HepG2 (cell line): ENCODE results near the gene RIIAD1. TPM values are rescaled to one million over a fixed set of nuclear protein-coding genes. Genes with fewer than 3 reads are reported as not detected.

Experiments
- ATAC-seq: fragments of 200-7000 bp; cut with Tn5 transposase; 3 replicates; pipeline ENCODE4 v1.9.1; 2020; ENCODE audit warnings: mild to moderate bottlenecking, moderate library complexity
- BruUV-seq: library from RNA; stranded (reverse); fragments of 400-500 nt; replicated peaks from 2 replicates; lab custom pipeline; 2021; lab: Mats Ljungman, UMichigan
- CTCF ChIA-PET: fragments of 300-600 bp; formaldehyde crosslinking; extraction: SDS; loops from one replicate; lab custom pipeline; 2021; ENCODE audit warnings: low total read pairs, inconsistent platforms, low intra/inter-chr PET ratio; lab: Yijun Ruan, JAX
- POLR2A ChIA-PET: fragments of 350-600 bp; sonication (Branson Sonifier 250); formaldehyde crosslinking; loops from one replicate; lab custom pipeline; 2020; ENCODE audit warnings: antibody characterized with exemption, inconsistent platforms; lab: Yijun Ruan, JAX
- DNase-seq: peaks from one replicate; pipeline ENCODE4 v3.0.0-alpha.2; 2015; ENCODE audit warnings: low spot score
- FAIRE-seq: peaks from 3 replicates; lab custom pipeline; 2011; peaks lifted over from hg19 to GRCh38; lab: Jason Lieb, UNC
- H2AFZ ChIP-seq: one replicate; pipeline ENCODE4 v1.6.1; 2011; ENCODE audit warnings: low read length, inconsistent platforms
- H3K27ac ChIP-seq: fragments of 300-600 bp; 3 replicates; pipeline ENCODE4 v1.8.0; 2011; ENCODE audit warnings: mixed run types, mild to moderate bottlenecking, mixed read lengths, low read length, inconsistent platforms; ENCODE audit not compliant: insufficient read depth; ENCODE audit errors: extremely low read length
- H3K27me3 ChIP-seq, 2 experiments: fragments of 200-600 bp in 1 of 2; 2 replicates in 1 of 2; 3 replicates in 1 of 2; pipeline versions ENCODE4 v1.6.0 to v1.8.0; 2011; ENCODE audit warnings: low read length in 2 of 2, mild to moderate bottlenecking in 2 of 2, moderate library complexity in 2 of 2, inconsistent platforms in 1 of 2; ENCODE audit not compliant: insufficient read depth in 2 of 2, control insufficient read depth in 1 of 2
- H3K36me3 ChIP-seq, 2 experiments: fragments of 200-600 bp in 1 of 2; replicated peaks in 1 of 2; 2 replicates in 1 of 2; 3 replicates in 1 of 2; pipeline versions ENCODE4 v1.5.1 to v1.8.0; 2011; ENCODE audit warnings: low read length in 2 of 2, inconsistent platforms in 1 of 2; ENCODE audit not compliant: insufficient read depth in 2 of 2, control insufficient read depth in 1 of 2
- H3K4me1 ChIP-seq: 2 replicates; pipeline ENCODE4 v1.5.1; 2012; ENCODE audit warnings: low read length, inconsistent platforms; ENCODE audit not compliant: insufficient read depth
- H3K4me2 ChIP-seq: 2 replicates; pipeline ENCODE4 v1.6.0; 2011; ENCODE audit warnings: low read depth, low read length, inconsistent platforms
- H3K4me3 ChIP-seq, 3 experiments: fragments of 200-600 bp in 1 of 3; sonication (generic), shearing (Covaris generic) in 1 of 3; replicated peaks in 1 of 3; 2 replicates each; pipeline ENCODE4 v1.5.1; 2011 to 2016; ENCODE audit warnings: low read length in 3 of 3, inconsistent platforms in 2 of 3, low read depth in 2 of 3, mild to moderate bottlenecking in 2 of 3, control low read depth in 1 of 3, mixed read lengths in 1 of 3; ENCODE audit not compliant: insufficient read depth in 1 of 3
- H3K79me2 ChIP-seq: one replicate; pipeline ENCODE4 v1.6.1; 2011; ENCODE audit warnings: low read length, inconsistent platforms; ENCODE audit not compliant: insufficient read depth
- H3K9ac ChIP-seq: 2 replicates; pipeline ENCODE4 v1.6.0; 2011; ENCODE audit warnings: mild to moderate bottlenecking, low read depth, low read length, inconsistent platforms; ENCODE audit not compliant: insufficient read depth
- H3K9me3 ChIP-seq: 2 replicates; pipeline ENCODE4 v1.5.1; 2012; ENCODE audit warnings: mild to moderate bottlenecking, low read length
- H4K20me1 ChIP-seq: 2 replicates; pipeline ENCODE4 v1.6.0; 2011; ENCODE audit warnings: inconsistent platforms, mild to moderate bottlenecking, low read length, moderate library complexity; ENCODE audit not compliant: insufficient read depth
- CREB1 ChIP-seq, 2 experiments: fragments of 450-650 bp in 1 of 2; IDR thresholded peaks; 2 replicates each; pipeline ENCODE4 v1.6.1; 2016 to 2017; ENCODE audit warnings: control low read depth in 1 of 2, mild to moderate bottlenecking in 1 of 2, missing compliant biosample characterization in 1 of 2, missing genetic modification characterization in 1 of 2
- CTCF ChIP-seq: sonication (generic); formaldehyde crosslinking; IDR thresholded peaks from 2 replicates; pipeline ENCODE4 v1.5.0; 2020; ENCODE audit warnings: mild to moderate bottlenecking, missing genetic modification reagents, moderate library complexity
- NFE2L2 ChIP-seq: fragments of 150-350 bp; IDR thresholded peaks from 2 replicates; pipeline ENCODE4 v1.6.1; 2014; ENCODE audit warnings: low read length
- STAG1 ChIP-seq: sonication (generic); formaldehyde crosslinking; IDR thresholded peaks from 2 replicates; pipeline ENCODE4 v1.4.0; 2020; ENCODE audit warnings: missing genetic modification reagents
- ZMYM2 ChIP-seq: sonication (generic); formaldehyde crosslinking; IDR thresholded peaks from 2 replicates; pipeline ENCODE4 v1.8.0; 2022; ENCODE audit warnings: mild to moderate bottlenecking, missing genetic modification reagents
- ZNF550 ChIP-seq: sonication (generic); formaldehyde crosslinking; IDR thresholded peaks from 2 replicates; pipeline ENCODE4 v1.4.0; 2020; ENCODE audit warnings: mild to moderate bottlenecking, missing genetic modification reagents, borderline replicate concordance
- WGBS: methylation state at CpG from one replicate; pipeline ENCODE4 v1.1.6; 2017; ENCODE audit warnings: low lambda C conversion rate; 5-methylcytosine and 5-hydroxymethylcytosine counted together
- in situ Hi-C: cut with HindIII; loops from 2 replicates; pipeline ENCODE4 v1.10.0; 2017; ENCODE audit warnings: low pct_unique_long_range_greater_than_20kb; ENCODE audit not compliant: extremely low pct_ligation_motif_present
- intact Hi-C: fragments of 100-400 bp; cut with micrococcal nuclease; formaldehyde crosslinking; loops from one replicate; pipeline ENCODE4 v1.10.0; 2022; ENCODE audit not compliant: unreplicated experiment
- polyA plus RNA-seq, 8 experiments: library from polyadenylated mRNA; depleted of rRNA in 3 of 8; stranded (reverse) in 7 of 8; unstranded in 1 of 8; fragments of >200 nt; fragmentation: Illumina TruSeq in 4 of 8; extraction: Trizol in 4 of 8; gene quantifications; 2 replicates each; pipeline versions ENCODE4 v1.2.1 to v1.2.3, GENCODE V29; 2011 to 2016; ENCODE audit warnings: low read depth in 4 of 8, missing spikeins in 1 of 8, mixed read lengths in 1 of 8; ENCODE audit not compliant: insufficient read depth in 1 of 8
- total RNA-seq, 5 experiments: library from RNA; depleted of rRNA; stranded (reverse); fragments of >200 nt; fragmentation: Illumina TruSeq; extraction: Trizol; gene quantifications; 2 replicates each; pipeline ENCODE4 v1.2.3, GENCODE V29; 2016; ENCODE audit warnings: low read depth in 1 of 5
- TF ChIP-seq, protein P1 (sequence below), 2 experiments: fragments of 450-650 bp in 1 of 2; sonication (generic) in 1 of 2; formaldehyde crosslinking; IDR thresholded peaks; 2 replicates each; pipeline versions ENCODE4 v1.5.0 to v1.8.0; 2020 to 2022; ENCODE audit warnings: mild to moderate bottlenecking in 1 of 2, missing genetic modification reagents in 1 of 2

RIIAD1 gene
- total and polyA plus RNA-seq, 2 of the 13 experiments (the other 11 are each of a cell fraction or from before 2014, with no cell fraction given): not detected

GRCh38 chr1:151705146-151705545 is 16.2 kb upstream of the RIIAD1 start:
- no peaks in the 10 kb centered on the region for H3K79me2 ChIP-seq
- 80% methylated on average over 4 of the region's 7 CpGs for WGBS

GRCh38 chr1:151705753-151706463 is 15.4 kb upstream of the RIIAD1 start:
- FAIRE-seq: no peak
- intact Hi-C loops (no loop called here), in situ Hi-C loops (no loop called here)
- no peak overlapping the region for H3K4me2 ChIP-seq
- no peak overlapping the region for H2AFZ ChIP-seq
- WGBS: 52% methylated on average over 6 of the region's 11 CpGs
- no peaks in the 10 kb centered on the region for H3K79me2 ChIP-seq
- no peak for DNase-seq
- ChIA-PET POLR2A (interaction anchor here (1.3 kb wide), 1 partner anchor 15 kb away, joined by 5 read pairs; the partner anchor contains the start of gene RIIAD1), CTCF (no interaction called here)
- peak overlapping the region in 1 of 3 experiments; percentile 16; a peak in 1 of 6 replicates for H3K4me3 ChIP-seq
- no peaks in the 10 kb centered on the region for H3K9me3 ChIP-seq
- H3K27ac ChIP-seq: no peak overlapping the region
- no peak overlapping the region for H3K9ac ChIP-seq
- H3K27me3 ChIP-seq: no peaks in the 10 kb centered on the region
- peaks cover 55% of the 10 kb centered on the region for H3K4me1 ChIP-seq
- ATAC-seq: no peak; the same call in 1 of the 3 replicates
- 0 out of 5 replicates have a peak, but pooled peaks cover 0 to 4% of the 10 kb centered on the region in 2 experiments for H3K36me3 ChIP-seq
- TF ChIP-seq CTCF (CRISPR knock-in tag) (peak; percentile 34), NFE2L2 (no peak), CREB1 (IDR thresholded peaks at IDR 0.05) (peak; percentile 17; the same call in 1 of the 2 replicates), CREB1 (CRISPR knock-in tag; IDR thresholded peaks at IDR 0.05) (no peak), ZMYM2 (no peak), STAG1 (CRISPR knock-in tag) (peak; percentile 32)
- TF ChIP-seq, protein P1, sequence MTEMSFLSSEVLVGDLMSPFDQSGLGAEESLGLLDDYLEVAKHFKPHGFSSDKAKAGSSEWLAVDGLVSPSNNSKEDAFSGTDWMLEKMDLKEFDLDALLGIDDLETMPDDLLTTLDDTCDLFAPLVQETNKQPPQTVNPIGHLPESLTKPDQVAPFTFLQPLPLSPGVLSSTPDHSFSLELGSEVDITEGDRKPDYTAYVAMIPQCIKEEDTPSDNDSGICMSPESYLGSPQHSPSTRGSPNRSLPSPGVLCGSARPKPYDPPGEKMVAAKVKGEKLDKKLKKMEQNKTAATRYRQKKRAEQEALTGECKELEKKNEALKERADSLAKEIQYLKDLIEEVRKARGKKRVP (CRISPR knock-in tag; IDR thresholded peaks at IDR 0.05): no peak
- no peaks in the 10 kb centered on the region for H4K20me1 ChIP-seq
- no TSS peak for BruUV-seq

More at GRCh38 chr1:151705146-151705545, 16.2 kb upstream of the RIIAD1 start:
- no peak overlapping the region for H3K4me2 ChIP-seq
- ATAC-seq: no peak
- TF ChIP-seq ZNF550 (CRISPR knock-in tag): no peak
- ChIA-PET POLR2A (interaction anchor here (1.3 kb wide), 1 partner anchor 16 kb away, joined by 5 read pairs; the partner anchor contains the start of gene RIIAD1), CTCF (no interaction called here)
- in situ Hi-C loops: no loop called here
- H3K9ac ChIP-seq: no peak overlapping the region
- no peak for FAIRE-seq
- BruUV-seq: no TSS peak
- 0 out of 5 replicates have a peak, but pooled peaks cover 0 to 4% of the 10 kb centered on the region in 2 experiments for H3K36me3 ChIP-seq
- H3K27me3 ChIP-seq: no peaks in the 10 kb centered on the region
- H3K9me3 ChIP-seq: no peaks in the 10 kb centered on the region
- H2AFZ ChIP-seq: no peak overlapping the region
- intact Hi-C loops: no loop called here
- H4K20me1 ChIP-seq: no peaks in the 10 kb centered on the region
- H3K27ac ChIP-seq: no peak overlapping the region
- H3K4me1 ChIP-seq: peaks cover 55% of the 10 kb centered on the region
- no peak for DNase-seq
- no peak overlapping the region for H3K4me3 ChIP-seq
